ENCODE data around the gene ZC3HAV1L.

- TF ChIP-seq ZNF274 (IDR thresholded peaks at IDR 0.05; ENCODE audit: low read depth, low read length), result no peak
- no peak for TF ChIP-seq CTCF (IDR thresholded peaks at IDR 0.05 in 2 of 3, conservative IDR thresholded peaks at IDR 0.05 in 1 of 3; ENCODE audit: borderline replicate concordance in 1 of 3, insufficient read depth in 1 of 3, low read depth in 2 of 3, low read length in 2 of 3)
- no peak for TF ChIP-seq MAX (IDR thresholded peaks at IDR 0.05)
- TF ChIP-seq POLR2AphosphoS5 (IDR thresholded peaks at IDR 0.05; ENCODE audit: low read depth, low read length), result no peak
- no peak for TF ChIP-seq CEBPB (IDR thresholded peaks at IDR 0.05; ENCODE audit: low read depth)
- no peak for TF ChIP-seq RAD21 (IDR thresholded peaks at IDR 0.05; ENCODE audit: low read depth)
Measured at GRCh38 chr7:139065323-139065722, 29.5 kb upstream of the ZC3HAV1L start.
